GM19035 (cell line): ENCODE measurements around the gene TMEM200A.

Experiments
- ATAC-seq: cut with Tn5 transposase; IDR thresholded peaks from one replicate; pipeline ENCODE4 v1.9.1; 2021; ENCODE audit not compliant: unreplicated experiment

The TMEM200A gene

GRCh38 chr6:130482645-130483390 is 117.0 kb downstream of the TMEM200A start:
- no peak for ATAC-seq

DNA sequence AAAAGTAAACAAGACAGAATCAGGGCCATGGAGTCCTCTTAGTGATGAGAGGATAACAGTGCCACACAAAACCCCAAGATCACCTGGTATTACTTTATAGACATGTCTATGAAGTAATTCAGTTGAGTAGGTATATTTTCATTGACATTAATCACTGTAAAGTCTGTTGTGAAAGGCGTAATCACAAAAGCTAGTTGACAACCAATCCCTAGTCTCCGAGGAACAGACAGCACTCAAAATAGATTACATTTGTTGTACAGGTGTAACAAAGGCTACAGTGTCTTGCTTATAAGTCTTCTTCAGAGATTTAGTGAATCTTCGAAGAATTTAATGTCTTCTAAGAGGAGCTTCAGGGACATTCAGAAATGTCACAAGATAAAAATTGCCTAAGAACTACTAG is 120.1 kb downstream of the TMEM200A start:
- no peak for ATAC-seq

GRCh38 chr6:130486417-130486816 is 120.6 kb downstream of the TMEM200A start:
- no peak for ATAC-seq

- ATAC-seq, result no peak
Observed at GRCh38 chr6:130489514-130489913, 123.7 kb downstream of the TMEM200A start.
